ENCODE results near the gene LSM12.
A peak's percentile ranks its signal among the peaks of the same experiment; 100 is the strongest.

LSM12 gene

GRCh38 chr17:44086364-44087311 lies 20.2 kb upstream of the LSM12 start:
- no peak overlapping the region for H3K4me3 ChIP-seq (ENCODE audit: low read depth, low read length)
- TF ChIP-seq CTCF (IDR thresholded peaks at IDR 0.05; ENCODE audit: insufficient read depth, low read depth, low read length, missing control alignments), result no peak
- DNase-seq (ENCODE audit: low read depth), result no peak

GRCh38 chr17:44085908-44086307 lies 19.4 kb upstream of the LSM12 start:
- TF ChIP-seq CTCF (IDR thresholded peaks at IDR 0.05; ENCODE audit: insufficient read depth, low read depth, low read length, missing control alignments), result no peak
- H3K4me3 ChIP-seq (ENCODE audit: low read depth, low read length), result no peak overlapping the region
- no peak for DNase-seq (ENCODE audit: low read depth)

- no peak overlapping the region for H3K4me3 ChIP-seq (ENCODE audit: low read depth, low read length)
- no peak for DNase-seq (ENCODE audit: low read depth)
- TF ChIP-seq CTCF (IDR thresholded peaks at IDR 0.05; ENCODE audit: insufficient read depth, low read depth, low read length, missing control alignments), result no peak
Observed at GRCh38 chr17:44084921-44085320, 18.4 kb upstream of the LSM12 start.

GRCh38 chr17:44084131-44084538 lies 17.7 kb upstream of the LSM12 start:
- H3K4me3 ChIP-seq (ENCODE audit: low read depth, low read length), result no peak overlapping the region
- peak; percentile 25 for TF ChIP-seq CTCF (IDR thresholded peaks at IDR 0.05; ENCODE audit: insufficient read depth, low read depth, low read length, missing control alignments)
- no peak for DNase-seq (ENCODE audit: low read depth)

GRCh38 chr17:44083250-44083849 lies 16.9 kb upstream of the LSM12 start:
- peak; percentile 32 for DNase-seq (ENCODE audit: low read depth)
- TF ChIP-seq CTCF (IDR thresholded peaks at IDR 0.05; ENCODE audit: insufficient read depth, low read depth, low read length, missing control alignments), result peak; percentile 22
- no peak overlapping the region for H3K4me3 ChIP-seq (ENCODE audit: low read depth, low read length)

GRCh38 chr17:44082256-44082927 lies 15.9 kb upstream of the LSM12 start:
- H3K4me3 ChIP-seq (ENCODE audit: low read depth, low read length), result no peak overlapping the region
- no peak for DNase-seq (ENCODE audit: low read depth)
- TF ChIP-seq CTCF (IDR thresholded peaks at IDR 0.05; ENCODE audit: insufficient read depth, low read depth, low read length, missing control alignments), result no peak
